GM23338 (cell line): Measurements from ENCODE around the gene EPHA3.

Experiments used
- CTCF ChIP-seq, 2 experiments: fragments of 200-600 bp in 1 of 2; sonication (generic) in 1 of 2; conservative IDR thresholded peaks; 2 replicates each; pipeline versions ENCODE4 v1.5.1 to v1.6.1; 2016 to 2017; ENCODE audit warnings: antibody characterized with exemption in 2 of 2, low read depth in 2 of 2, mild to moderate bottlenecking in 2 of 2, moderate library complexity in 1 of 2
- ZNF331 ChIP-seq: fragments of 250-450 bp; sonication (Bioruptor Pico); IDR thresholded peaks from 2 replicates; pipeline ENCODE4 v1.5.0; 2020; ENCODE audit warnings: low read depth, mild to moderate bottlenecking, moderate library complexity

- TF ChIP-seq CTCF (conservative IDR thresholded peaks at IDR 0.05; ENCODE audit: low read depth in 2 of 2), result no peak
- no peak for TF ChIP-seq ZNF331 (CRISPR knock-in tag)
Measured at GRCh38 chr3:89138048-89138447, 30.6 kb downstream of the EPHA3 start.
